Stimulated activated CD8-positive, alpha-beta memory T cell treated with anti-CD3 and anti-CD28 coated beads, Interleukin-2, amount 100 ng/mL, for 48 hours (primary cell): ENCODE data around the gene GOLGA6C.
"Not testable (repeated sequence)": the region's sequence is repeated elsewhere in the genome, so short reads cannot be mapped to it uniquely, and the experiment has no call there.

ENCODE experiments used
- DNase-seq, 2 donors: peaks; one replicate each; pipeline ENCODE4 v3.0.0-alpha.2; 2020; ENCODE audit warnings: low read depth in 2 of 2

Gene GOLGA6C

DNA sequence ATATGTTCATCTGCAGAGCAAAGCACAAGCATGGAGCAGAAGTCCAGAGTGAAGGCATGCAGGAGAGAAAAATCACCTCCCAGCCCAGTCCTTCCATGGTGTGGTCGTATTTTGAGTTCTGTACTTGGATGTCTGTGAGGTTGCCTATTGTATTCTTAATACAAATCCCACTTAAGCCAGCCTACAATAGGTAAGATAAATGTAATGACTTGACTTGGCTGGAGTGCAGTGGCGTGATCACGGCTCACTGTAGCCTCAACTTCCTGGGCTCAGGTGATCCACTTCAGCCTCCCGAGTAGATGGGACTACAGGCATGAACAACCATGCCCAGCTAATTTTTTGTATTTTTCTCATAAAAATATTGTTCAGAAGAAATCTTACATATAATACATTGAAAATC lies 6.8 kb upstream of the GOLGA6C start:
- DNase-seq: not testable (repeated sequence)

DNA sequence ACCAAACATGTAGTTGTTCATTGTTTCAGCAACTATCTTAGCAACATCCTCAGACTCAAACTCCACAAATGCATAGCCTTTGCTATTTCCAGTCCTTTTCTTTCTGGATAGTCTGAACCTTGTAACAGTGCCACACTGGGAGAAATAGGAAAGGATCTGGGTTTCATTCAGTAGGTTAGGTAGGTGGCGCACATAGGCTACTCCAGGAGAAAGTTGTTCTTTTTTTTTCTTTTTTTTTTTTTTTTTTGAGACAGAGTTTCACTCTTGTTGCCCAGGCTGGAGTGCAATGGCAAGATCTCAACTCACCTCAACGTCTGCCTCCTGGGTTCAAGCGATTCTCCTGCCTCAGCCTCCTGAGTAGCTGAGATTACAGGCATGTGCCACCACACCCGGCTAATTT lies 5.8 kb upstream of the GOLGA6C start:
- not testable (repeated sequence) for DNase-seq

DNA sequence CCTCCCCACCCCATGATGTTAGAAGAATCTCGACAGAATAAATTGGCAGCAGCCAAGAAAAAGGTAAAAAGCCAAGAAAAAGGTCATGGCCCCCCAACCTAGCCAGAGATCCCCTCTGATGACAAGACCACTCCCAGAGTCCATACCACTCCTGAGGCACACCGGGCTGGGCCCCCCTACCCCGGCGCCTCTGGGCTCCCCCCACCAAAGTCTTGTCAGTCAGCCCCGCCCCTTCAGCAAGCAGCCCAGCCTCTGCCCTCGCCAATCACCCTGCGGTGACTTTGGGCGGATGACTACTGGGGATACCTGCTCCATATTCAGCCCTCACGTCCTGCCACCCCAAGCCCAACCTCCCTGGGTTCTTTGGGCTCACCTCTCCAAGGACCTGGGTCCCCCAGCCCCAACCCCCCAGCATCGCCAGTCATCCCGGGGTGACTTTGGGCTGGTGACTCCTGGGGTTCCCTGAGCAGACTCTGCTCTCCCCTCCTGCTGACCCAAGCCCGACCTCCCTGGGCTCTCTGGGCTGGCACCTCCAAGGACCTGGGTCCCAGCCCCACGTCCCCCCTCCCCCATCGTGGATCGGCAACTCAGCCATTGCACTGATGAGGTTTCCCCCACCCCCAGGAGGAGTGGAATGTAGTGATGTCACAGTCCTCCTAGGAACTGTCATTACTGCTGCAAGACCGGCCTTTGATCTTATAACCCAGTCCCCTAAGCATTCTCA lies 648 bp downstream of the GOLGA6C start:
- not testable (repeated sequence) for DNase-seq

DNA sequence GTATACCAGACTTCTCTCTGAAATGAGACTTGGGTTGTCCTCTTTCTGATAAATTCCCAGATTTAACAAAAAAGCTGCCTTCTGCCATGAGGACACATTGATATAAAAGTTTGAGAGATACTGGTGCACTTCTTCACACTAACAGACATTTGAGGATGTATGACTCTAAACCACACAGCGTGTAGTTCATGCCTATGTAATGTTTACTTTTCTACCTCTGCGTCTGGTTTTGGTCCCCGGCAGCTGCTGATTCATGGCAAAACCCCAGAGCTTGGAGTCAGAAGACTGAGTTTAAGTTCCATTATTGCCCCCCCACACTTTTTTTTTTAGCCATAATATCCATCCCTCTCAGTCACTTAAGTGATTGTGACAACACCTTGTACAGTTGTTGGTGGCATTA lies 1.7 kb downstream of the GOLGA6C start:
- DNase-seq: not testable (repeated sequence)

DNA sequence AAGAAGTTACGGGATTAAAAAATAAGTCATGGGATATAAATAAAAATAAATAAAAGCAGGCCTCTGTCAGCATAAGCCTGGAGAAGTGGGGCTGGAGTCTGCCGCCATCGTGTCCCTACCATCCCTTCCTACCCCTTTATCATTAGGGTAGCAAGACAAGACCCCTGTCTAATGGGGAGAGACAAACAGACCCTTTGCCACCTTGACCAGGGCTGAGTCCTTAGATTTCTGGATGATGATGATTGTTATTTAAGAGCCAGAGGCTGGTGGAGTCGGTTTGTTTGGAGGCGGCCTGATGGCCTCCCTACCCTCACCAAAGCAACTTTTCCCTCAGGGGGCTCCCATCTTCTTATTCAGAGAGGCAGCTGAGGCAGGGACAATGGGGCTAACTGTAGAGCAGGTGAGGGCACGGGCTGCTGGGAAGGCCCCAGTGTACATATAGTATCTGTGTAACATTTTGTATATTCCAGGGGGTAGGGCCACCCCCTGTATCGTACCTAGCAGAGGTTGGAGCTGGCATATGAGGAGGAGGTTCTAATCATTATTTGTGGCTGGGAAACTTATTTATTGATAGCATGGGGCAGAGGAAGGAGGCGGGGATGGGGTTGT lies 15.7 kb downstream of the GOLGA6C start:
- DNase-seq: not testable (repeated sequence)

DNA sequence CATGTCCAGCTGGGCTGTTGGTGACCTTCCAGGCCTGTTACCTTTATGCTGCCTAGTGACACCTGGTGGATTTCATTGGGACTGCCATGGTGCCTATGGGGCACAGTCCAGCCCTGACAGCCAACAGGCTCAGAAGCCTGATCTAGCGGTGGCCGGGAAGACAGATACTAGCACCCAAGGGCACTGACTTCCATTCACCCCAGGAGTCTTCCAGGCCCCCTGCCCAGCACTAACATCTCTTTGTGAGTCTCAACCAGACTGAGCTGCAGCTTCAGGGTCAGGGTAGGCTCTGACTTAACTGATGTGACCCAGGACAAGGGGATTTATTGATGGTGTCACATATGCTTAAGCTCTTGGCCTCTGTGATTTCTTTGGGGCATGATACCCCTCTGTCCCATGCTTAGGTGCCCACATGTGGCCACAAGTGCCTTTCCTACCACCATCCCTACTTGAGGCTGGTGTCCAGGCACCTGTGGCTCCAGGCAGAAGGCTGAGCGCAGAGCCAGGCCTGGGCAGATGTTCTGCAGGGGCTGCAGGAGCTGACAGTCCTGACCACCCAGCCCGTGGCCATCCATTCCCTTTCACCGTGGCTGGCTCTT lies 16.5 kb downstream of the GOLGA6C start:
- DNase-seq: peak; percentile 47 to 71

DNA sequence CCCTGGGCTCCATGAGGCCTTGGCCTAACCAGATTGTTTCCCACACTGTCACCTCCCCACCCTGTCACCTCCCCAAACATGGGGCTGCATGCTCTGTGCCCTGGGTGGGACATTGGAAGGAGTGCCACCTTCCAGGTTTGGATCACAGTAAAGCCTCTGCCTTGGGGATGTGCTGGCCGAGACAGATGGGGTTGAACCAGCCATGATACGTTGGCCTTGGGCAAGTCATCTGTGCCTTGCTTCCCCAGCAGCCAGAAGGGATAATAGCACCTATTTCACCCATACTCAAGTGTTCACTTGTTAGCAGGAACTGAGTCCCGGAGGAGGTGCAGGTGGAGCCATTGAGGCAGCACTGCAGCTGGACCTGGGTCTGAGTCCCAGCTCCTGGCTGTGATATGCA lies 17.5 kb downstream of the GOLGA6C start:
- not testable (repeated sequence) for DNase-seq

DNA sequence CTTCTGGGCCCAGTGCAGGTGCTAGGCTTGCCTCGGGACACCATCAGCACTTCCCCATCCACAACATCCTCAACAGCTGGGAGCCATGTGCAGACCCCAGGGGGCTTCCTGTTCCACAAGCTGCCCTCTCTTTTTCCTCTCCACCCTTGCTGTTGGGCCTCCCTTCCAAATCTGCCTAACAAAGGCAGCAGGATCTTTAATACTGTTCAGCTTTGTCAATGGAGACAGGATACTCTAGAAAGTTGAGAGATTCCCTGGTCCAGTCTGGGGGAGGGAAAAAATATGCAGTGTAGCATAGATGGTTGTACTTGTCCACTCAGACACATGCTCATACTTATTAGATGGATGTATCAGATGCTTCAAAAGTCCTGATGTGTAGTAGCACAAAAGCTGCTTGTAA lies 20.4 kb downstream of the GOLGA6C start:
- DNase-seq: not testable (repeated sequence)

DNA sequence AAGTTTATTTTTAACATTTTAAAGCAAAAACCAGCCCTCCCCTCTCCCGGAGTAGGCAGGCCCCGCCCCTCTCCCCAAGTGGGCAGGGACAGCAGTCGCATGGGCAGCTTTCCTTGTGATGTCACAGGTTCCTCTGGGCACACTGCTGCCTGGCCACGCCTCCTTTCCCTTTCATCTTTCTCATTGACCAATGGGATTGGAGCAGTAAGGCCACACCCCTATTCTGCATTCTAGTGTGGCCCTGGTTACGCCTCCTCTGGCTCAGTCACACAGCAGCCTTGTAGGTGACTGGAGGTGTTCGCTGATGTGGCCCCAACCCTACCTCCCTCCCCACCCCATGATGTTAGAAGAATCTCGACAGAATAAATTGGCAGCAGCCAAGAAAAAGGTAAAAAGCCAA lies 24.4 kb downstream of the GOLGA6C start, which contains the start of gene GOLGA6D:
TSS of gene GOLGA6D (plus strand) at position 264 of the 400 bp plus-strand sequence. CDS start at position 305, 41 bp downstream.
- not testable (repeated sequence) for DNase-seq

DNA sequence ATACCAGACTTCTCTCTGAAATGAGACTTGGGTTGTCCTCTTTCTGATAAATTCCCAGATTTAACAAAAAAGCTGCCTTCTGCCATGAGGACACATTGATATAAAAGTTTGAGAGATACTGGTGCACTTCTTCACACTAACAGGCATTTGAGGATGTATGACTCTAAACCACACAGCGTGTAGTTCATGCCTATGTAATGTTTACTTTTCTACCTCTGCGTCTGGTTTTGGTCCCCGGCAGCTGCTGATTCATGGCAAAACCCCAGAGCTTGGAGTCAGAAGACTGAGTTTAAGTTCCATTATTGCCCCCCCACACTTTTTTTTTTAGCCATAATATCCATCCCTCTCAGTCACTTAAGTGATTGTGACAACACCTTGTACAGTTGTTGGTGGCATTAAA lies 26.0 kb downstream of the GOLGA6C start:
- not testable (repeated sequence) for DNase-seq

DNA sequence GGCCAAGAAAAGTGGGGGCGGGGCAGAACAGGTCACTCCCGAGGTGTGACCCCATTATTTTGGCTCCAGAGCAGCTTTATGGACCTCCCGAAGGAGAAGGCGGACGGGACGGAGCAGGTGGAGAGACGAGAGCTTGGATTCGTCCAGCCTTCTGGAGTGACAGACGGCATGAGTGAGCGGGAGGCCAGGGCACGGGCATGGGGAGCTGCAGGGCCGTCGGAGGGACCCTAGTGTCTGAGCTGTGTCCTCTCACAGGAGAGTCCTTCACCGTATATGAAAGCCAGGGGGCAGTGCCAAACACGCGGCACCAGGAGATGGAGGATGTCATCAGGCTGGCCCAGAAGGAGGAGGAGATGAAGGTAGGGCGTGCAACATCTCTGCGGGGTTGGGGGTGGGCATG lies 35.5 kb downstream of the GOLGA6C start:
- DNase-seq: not testable (repeated sequence)

DNA sequence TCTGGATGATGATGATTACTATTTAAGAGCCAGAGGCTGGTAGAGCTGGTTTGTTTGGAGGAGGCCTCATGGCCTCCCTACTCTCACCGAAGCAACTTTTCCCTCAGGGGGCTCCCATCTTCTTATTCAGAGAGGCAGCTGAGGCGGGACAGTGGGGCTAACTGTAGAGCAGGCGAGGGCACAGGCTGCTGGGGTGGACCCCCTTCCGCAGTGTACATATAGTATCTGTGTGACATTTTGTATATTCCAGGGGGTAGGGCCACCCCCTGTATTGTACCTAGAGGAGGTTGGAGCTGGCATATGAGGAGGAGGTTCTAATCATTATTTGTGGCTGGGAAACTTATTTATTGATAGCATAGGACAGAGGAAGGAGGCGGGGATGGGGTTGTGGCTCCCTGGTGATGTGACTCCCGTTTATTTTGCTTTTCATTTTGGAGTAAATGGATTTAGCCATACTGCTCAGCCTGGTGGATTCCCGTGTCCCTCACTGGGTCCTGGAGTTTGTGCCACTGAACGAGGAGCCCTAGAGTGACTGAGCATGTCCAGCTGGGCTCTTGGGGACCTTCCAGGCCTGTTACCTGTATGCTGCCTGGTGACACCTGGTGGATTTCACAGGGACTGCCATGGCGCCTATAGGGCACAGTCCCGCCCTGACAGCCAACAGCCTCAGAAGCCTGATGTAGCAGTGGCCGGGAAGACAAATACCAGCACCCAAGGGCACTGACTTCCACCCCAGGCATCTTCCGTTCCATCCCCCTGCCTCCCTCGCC lies 40.6 kb downstream of the GOLGA6C start:
- DNase-seq: not testable (repeated sequence)

DNA sequence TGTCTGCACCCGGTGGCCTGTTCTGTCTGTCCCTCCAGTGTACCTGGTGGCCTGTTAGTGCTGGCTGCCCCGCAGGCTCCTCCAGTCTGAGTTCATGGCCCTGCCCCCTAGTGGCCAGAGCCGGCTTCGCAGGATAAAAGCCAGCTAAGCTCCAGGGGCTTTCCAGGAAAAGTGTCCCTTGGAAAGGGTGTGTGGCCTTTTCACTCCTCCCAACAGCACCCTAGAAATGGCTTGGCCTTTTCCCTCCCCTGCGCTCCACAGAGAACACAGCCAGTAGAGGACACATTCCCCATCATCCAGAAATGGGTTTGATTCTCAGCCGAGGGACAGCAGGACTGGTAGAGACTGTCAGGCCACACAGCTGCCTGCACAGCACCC lies 41.2 kb downstream of the GOLGA6C start:
- DNase-seq: peak; percentile 36 to 48

DNA sequence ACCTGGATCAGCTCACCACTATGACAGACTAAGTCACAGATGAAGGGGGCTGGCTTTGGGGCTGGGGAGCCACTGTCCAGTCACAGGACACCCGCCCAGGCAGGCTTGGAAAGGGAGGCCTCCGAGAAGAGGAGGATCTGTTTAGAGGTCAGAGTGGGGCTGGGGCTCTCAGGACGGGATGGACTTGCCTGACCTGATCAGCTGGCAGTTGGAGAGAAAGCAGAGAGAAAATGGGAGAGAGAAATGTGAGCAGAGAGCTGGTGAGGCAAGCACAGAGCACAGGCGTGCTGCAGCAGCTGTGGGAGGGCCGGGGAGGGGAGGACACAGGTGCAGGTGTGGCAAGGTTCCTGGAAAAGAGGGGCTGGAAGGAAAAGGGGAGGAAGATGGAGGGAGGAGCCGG lies 41.9 kb downstream of the GOLGA6C start:
- DNase-seq: not testable (repeated sequence)

DNA sequence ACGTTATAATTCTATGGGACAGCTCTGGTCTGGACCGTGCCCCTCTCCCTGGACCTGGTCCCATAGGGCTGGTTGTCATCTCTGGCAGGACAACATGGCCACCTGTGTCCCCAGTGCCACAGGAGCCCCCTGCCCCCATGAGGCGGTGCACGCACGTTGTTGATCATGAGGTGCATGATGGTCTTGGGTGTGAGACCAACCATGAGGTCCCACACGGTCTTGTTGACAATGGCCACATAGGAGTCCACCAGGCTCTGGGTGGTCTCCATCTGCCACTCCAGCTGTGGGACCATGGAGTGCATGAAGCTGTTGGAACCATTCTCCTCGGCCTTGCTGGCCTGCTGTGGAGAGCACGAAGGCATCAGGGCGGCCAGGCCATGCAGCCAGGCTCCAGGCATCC lies 44.2 kb downstream of the GOLGA6C start:
- DNase-seq: no peak

DNA sequence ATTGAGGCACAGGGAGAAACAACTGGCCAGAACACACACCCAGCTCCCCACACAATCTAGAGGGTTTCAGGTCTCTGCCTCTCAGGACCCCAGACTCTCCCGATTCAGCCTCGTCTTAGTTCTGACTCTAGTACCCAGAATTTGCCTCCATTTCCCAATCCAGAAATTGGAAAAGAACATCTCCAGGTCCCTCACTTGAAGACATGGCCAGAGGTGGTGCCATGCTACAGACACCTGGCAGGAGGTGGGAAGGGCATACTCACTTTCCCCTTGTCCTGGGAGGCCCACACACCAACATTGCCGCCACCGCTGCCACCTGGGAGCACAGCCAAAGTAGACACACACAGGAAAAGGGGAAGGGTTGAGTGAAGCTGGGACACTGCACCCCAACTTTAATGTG lies 44.6 kb downstream of the GOLGA6C start:
- DNase-seq: not testable (repeated sequence)

DNA sequence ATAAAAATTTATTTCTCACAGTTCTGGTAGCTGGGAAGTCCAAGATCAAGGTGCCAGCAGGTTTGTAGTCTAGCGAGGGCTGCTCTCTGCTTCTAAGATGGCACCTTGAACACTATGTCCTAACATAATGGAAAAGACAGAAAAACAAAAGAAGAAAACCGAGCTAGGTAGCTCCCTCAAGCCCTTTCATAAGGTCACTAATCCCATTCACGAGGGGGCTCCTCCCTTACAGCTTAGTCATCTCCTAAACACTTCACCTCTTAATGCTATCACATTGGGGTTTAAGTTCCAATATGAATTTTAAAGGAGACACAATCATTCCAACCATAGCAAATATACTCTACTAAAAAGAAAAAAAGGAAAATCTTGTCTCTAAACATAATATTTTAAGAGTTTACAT lies 48.1 kb downstream of the GOLGA6C start:
- DNase-seq: no peak

DNA sequence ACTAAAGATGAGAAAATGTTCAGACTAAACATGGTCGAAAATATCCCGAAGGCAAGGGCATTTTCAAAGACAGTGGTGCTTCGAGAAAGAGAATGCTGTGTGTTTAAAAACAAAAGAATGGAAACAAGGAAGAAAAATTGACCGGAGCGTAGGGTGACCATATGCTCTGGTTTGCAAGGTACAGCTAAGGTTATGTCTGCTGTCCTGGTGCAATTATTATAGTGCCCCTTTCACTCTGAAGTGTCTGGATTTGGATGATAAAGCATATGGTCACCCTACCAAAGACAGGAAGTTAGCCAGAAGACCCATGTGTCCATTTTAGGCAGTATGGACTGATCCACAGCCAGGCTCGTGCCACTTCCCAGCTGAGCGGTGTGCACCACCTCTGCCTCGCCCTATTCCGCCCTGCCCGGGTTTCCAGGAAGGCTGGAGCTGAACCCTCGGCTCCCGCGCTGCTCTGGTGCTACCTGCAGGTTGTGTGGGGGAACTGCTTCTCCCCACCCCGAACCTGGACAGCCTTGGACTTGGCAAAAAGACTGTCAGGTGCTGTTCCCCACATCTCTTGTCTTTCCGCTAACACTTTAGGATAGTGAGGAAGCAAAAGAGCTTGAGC lies 49.8 kb downstream of the GOLGA6C start:
- no peak for DNase-seq

DNA sequence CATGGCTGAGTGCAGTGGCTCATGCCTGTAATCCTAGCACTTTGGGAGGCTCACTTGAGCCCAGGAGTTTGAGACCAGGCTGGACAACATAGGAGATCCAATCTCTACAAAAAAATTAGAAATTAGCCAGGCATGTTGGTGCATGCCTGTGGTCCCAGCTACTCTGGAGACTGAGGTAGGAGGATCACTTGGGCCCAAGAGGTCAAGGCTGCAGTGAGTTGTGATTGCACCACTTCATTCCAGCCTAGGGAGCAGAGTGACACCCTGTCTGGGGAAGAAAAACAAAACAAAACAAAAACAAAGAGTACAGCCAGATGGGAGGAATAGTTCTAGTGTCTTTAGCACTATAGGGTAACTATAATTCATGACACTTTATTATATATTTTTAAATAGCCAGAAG lies 51.6 kb downstream of the GOLGA6C start:
- no peak for DNase-seq

DNA sequence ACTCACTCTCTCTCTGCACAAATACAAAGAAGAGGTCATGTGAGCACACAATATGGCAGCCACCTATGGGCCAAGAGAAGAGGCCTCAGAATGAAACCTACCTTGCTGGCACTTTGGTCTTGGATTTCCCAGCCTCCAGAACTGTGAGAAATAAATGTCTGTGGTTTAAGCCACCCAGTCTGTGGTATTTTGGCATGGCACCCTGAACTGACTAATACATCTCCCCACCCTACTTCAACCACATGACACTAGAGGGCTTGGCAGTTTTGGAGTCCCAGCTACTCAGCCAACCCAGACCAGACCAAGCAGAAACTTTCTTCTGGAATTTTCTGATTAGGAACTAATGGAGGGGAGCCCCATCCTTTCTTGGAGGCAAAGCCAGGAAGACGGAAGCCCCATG lies 54.4 kb downstream of the GOLGA6C start:
- DNase-seq: not testable (repeated sequence)

DNA sequence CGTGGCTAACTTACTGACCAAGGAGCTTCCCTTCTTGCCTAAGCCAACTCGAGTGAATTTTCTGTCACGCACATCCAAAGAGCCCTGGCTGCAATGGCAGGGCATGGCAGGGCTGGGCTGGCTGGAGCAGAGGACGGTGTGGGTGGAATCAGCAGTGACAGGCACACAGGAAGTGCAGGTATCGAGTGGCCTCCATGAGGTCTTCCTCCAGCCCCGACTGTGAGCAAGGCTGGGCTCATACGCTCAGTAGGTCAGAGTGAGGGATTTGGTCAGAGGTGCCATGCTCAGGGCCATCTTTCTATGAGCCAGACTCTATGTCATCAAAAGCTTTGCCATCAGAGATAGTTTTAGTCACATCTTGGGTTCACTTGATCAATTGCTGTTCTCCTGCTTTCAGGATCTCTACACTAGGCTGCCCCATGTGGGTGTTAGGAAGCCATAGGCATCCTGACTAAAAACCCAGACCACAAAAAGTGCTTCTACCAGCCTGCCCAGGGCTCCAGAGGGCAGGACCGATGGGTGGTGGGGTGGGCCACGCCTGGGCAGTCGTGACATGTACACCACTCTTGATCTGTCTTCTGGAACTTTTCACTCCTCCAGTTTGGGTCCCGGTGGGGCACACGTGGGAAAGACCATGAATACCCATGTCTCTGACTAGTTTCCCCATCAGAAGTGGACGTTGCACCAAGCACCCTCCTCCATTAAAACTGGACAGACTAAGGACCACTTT lies 55.1 kb downstream of the GOLGA6C start:
- no peak for DNase-seq
